HG02763 (cell line): ENCODE data around the gene NLRP1.
A peak's percentile ranks its signal among the peaks of the same experiment; 100 is the strongest.

ENCODE experiments used
- ATAC-seq: cut with Tn5 transposase; IDR thresholded peaks from one replicate; pipeline ENCODE4 v1.9.1; 2021; ENCODE audit warnings: mild to moderate bottlenecking, moderate library complexity; ENCODE audit not compliant: unreplicated experiment

The NLRP1 gene

GRCh38 chr17:5485270-5486205 lies 98.8 kb downstream of the NLRP1 start, which contains the start of gene DERL2:
Gene DERL2 (minus strand): TSS chr17:5486178. CDS start chr17:5486161, 17 bp downstream.
- ATAC-seq, result peak; percentile 19

- no peak for ATAC-seq
Observed at GRCh38 chr17:5481451-5481850, 102.9 kb downstream of the NLRP1 start.

GRCh38 chr17:5480962-5481361 lies 103.3 kb downstream of the NLRP1 start:
- ATAC-seq, result no peak

GRCh38 chr17:5478992-5479391 lies 105.3 kb downstream of the NLRP1 start:
- no peak for ATAC-seq

GRCh38 chr17:5473906-5474305 lies 110.4 kb downstream of the NLRP1 start:
- ATAC-seq, result no peak

- ATAC-seq, result no peak
Observed at GRCh38 chr17:5472511-5472910, 111.8 kb downstream of the NLRP1 start.

GRCh38 chr17:5468075-5468473 lies 116.2 kb downstream of the NLRP1 start:
- no peak for ATAC-seq

GRCh38 chr17:5467416-5467815 lies 116.9 kb downstream of the NLRP1 start:
- ATAC-seq, result no peak

GRCh38 chr17:5466295-5466694 lies 118.0 kb downstream of the NLRP1 start:
- ATAC-seq, result no peak

- no peak for ATAC-seq
Observed at GRCh38 chr17:5464717-5465507, 119.4 kb downstream of the NLRP1 start.
